WTC11 (cell line): ENCODE results near the gene DGKA. TPM values are rescaled to one million over a fixed set of nuclear protein-coding genes. Genes with fewer than 3 reads are reported as not detected.

Experiments
- ATAC-seq: fragments of 200-7000 bp; cut with Tn5 transposase; 2 replicates; pipeline ENCODE4 v1.10.0; 2021; ENCODE audit warnings: mild to moderate bottlenecking, moderate library complexity
- CTCF ChIA-PET: fragments of 300-600 bp; sonication (Branson Sonifier 250); formaldehyde crosslinking; loops from one replicate; lab custom pipeline; 2021; ENCODE audit warnings: antibody characterized with exemption; lab: Charles Lee
- POLR2A ChIA-PET: fragments of 350-600 bp; sonication (Branson Sonifier 250); formaldehyde crosslinking; loops from one replicate; lab custom pipeline; 2021; ENCODE audit warnings: antibody characterized with exemption; lab: Charles Lee
- DNase-seq: peaks from one replicate; pipeline ENCODE4 v3.0.0; 2021; ENCODE audit warnings: low spot score
- H3K27ac Mint-ChIP-seq: 2 replicates; pipeline ENCODE4 v1.8.0; 2021; ENCODE audit warnings: mixed read lengths
- H3K27me3 Mint-ChIP-seq: 2 replicates; pipeline ENCODE4 v1.8.0; 2021; ENCODE audit warnings: low read depth, mild to moderate bottlenecking, moderate library complexity, mixed read lengths
- H3K36me3 Mint-ChIP-seq: 2 replicates; pipeline ENCODE4 v1.8.0; 2021; ENCODE audit warnings: mixed read lengths
- H3K4me1 Mint-ChIP-seq: 2 replicates; pipeline ENCODE4 v1.8.0; 2022; ENCODE audit warnings: mixed read lengths
- H3K4me3 Mint-ChIP-seq: 2 replicates; pipeline ENCODE4 v1.8.0; 2021; ENCODE audit warnings: mild to moderate bottlenecking, moderate library complexity, mixed read lengths
- H3K9me3 Mint-ChIP-seq: 2 replicates; pipeline ENCODE4 v1.8.0; 2021; ENCODE audit warnings: mixed read lengths
- CBFB ChIP-seq: sonication (generic); formaldehyde crosslinking; IDR thresholded peaks from 2 replicates; pipeline ENCODE4 v1.8.1; 2022; ENCODE audit warnings: mild to moderate bottlenecking, low read depth, missing genetic modification reagents
- CREB1 ChIP-seq: sonication (generic); formaldehyde crosslinking; IDR thresholded peaks from 2 replicates; pipeline ENCODE4 v1.8.0; 2023; ENCODE audit warnings: mild to moderate bottlenecking, missing genetic modification reagents
- ETV6 ChIP-seq: sonication (generic); formaldehyde crosslinking; IDR thresholded peaks from 2 replicates; pipeline ENCODE4 v1.8.1; 2022; ENCODE audit warnings: mild to moderate bottlenecking, missing genetic modification reagents
- FOXJ3 ChIP-seq: sonication (generic); formaldehyde crosslinking; IDR thresholded peaks from 2 replicates; pipeline ENCODE4 v1.9.0; 2021; ENCODE audit warnings: missing genetic modification reagents, mild to moderate bottlenecking, borderline replicate concordance
- FOXK1 ChIP-seq: sonication (generic); formaldehyde crosslinking; IDR thresholded peaks from 2 replicates; pipeline ENCODE4 v1.8.0; 2022; ENCODE audit warnings: mild to moderate bottlenecking, moderate library complexity, missing genetic modification reagents
- FOXP4 ChIP-seq: sonication (generic); formaldehyde crosslinking; IDR thresholded peaks from 2 replicates; pipeline ENCODE4 v1.8.0; 2022; ENCODE audit warnings: mild to moderate bottlenecking, missing genetic modification reagents
- MXD4 ChIP-seq: fragments of 250-450 bp; sonication (Bioruptor Pico); IDR thresholded peaks from 2 replicates; pipeline ENCODE4 v1.8.0; 2021; ENCODE audit warnings: mild to moderate bottlenecking, moderate library complexity, borderline replicate concordance
- MYBL2 ChIP-seq: sonication (generic); formaldehyde crosslinking; IDR thresholded peaks from 2 replicates; pipeline ENCODE4 v1.8.1; 2023; ENCODE audit warnings: mild to moderate bottlenecking, moderate library complexity, missing genetic modification reagents
- NFYB ChIP-seq: sonication (generic); formaldehyde crosslinking; conservative IDR thresholded peaks from 2 replicates; pipeline ENCODE4 v1.8.0; 2022; ENCODE audit warnings: low read depth, missing genetic modification reagents
- SMAD3 ChIP-seq: sonication (generic); formaldehyde crosslinking; IDR thresholded peaks from 2 replicates; pipeline ENCODE4 v1.8.0; 2022; ENCODE audit warnings: missing genetic modification reagents, mild to moderate bottlenecking, borderline replicate concordance
- TEAD1 ChIP-seq: sonication (generic); formaldehyde crosslinking; IDR thresholded peaks from 2 replicates; pipeline ENCODE4 v1.8.0; 2022; ENCODE audit warnings: mild to moderate bottlenecking, missing genetic modification reagents
- TEAD4 ChIP-seq: sonication (generic); formaldehyde crosslinking; IDR thresholded peaks from 2 replicates; pipeline ENCODE4 v1.8.0; 2022; ENCODE audit warnings: mild to moderate bottlenecking, missing genetic modification reagents
- USF1 ChIP-seq: sonication (generic); formaldehyde crosslinking; IDR thresholded peaks from 2 replicates; pipeline ENCODE4 v1.8.0; 2022; ENCODE audit warnings: mild to moderate bottlenecking, missing genetic modification reagents
- ZNF263 ChIP-seq: sonication (generic); formaldehyde crosslinking; IDR thresholded peaks from 2 replicates; pipeline ENCODE4 v1.8.1; 2022; ENCODE audit warnings: low read depth, mild to moderate bottlenecking, moderate library complexity, missing genetic modification reagents
- ZNF281 ChIP-seq: sonication (generic); formaldehyde crosslinking; IDR thresholded peaks from 2 replicates; pipeline ENCODE4 v1.8.0; 2023; ENCODE audit warnings: mild to moderate bottlenecking, missing genetic modification reagents
- total RNA-seq: library from RNA; stranded (reverse); gene quantifications from 3 replicates; pipeline ENCODE4 v1.2.3, GENCODE V29; 2021
- TF ChIP-seq, protein P1 (sequence below): sonication (generic); formaldehyde crosslinking; IDR thresholded peaks from 2 replicates; pipeline ENCODE4 v1.8.0; 2022; ENCODE audit warnings: missing genetic modification reagents
- TF ChIP-seq, protein P2 (sequence below): sonication (generic); formaldehyde crosslinking; IDR thresholded peaks from 2 replicates; pipeline ENCODE4 v1.8.0; 2022; ENCODE audit warnings: mild to moderate bottlenecking, missing genetic modification reagents
- TF ChIP-seq, protein P3 (sequence below): sonication (generic); formaldehyde crosslinking; IDR thresholded peaks from 2 replicates; pipeline ENCODE4 v1.8.1; 2023; ENCODE audit warnings: mild to moderate bottlenecking, missing genetic modification reagents
- TF ChIP-seq, protein P4 (sequence below): sonication (generic); formaldehyde crosslinking; IDR thresholded peaks from 2 replicates; pipeline ENCODE4 v1.8.0; 2022; ENCODE audit warnings: mild to moderate bottlenecking, missing genetic modification reagents

DGKA gene
- total RNA-seq, 1 experiment from 2014 or later: 25.5 TPM

DNA sequence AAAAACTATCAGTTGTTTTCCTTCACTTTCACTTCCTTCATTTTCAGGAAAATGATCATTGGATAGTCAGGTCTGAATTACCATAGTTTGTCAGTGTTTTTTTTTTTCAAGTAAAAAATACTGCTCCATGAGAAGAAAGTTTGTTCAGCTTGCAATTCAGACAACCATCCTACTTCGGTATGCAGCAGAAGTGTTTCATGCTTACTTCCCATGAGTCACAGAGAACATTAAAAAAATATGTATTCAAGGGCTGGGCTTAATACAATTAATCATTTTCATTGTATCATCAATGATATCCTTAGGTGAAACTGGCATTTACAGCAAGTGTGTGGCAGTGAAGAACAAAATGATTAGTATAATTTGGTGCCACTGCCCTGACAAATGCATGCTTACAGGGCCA, 24.9 kb upstream of the DGKA start:
- Mint-ChIP-seq H3K36me3 (peaks cover 21% of the 10 kb centered on the region), H3K4me1 (peaks cover 4% of the 10 kb centered on the region), H3K27me3 (no peaks in the 10 kb centered on the region), H3K27ac (no peak overlapping the region), H3K9me3 (no peaks in the 10 kb centered on the region), H3K4me3 (no peak overlapping the region)
- ATAC-seq (no peak), DNase-seq (no peak)
- POLR2A ChIA-PET: no interaction called here
- CTCF ChIA-PET: no interaction called here
- TF ChIP-seq, protein P1, sequence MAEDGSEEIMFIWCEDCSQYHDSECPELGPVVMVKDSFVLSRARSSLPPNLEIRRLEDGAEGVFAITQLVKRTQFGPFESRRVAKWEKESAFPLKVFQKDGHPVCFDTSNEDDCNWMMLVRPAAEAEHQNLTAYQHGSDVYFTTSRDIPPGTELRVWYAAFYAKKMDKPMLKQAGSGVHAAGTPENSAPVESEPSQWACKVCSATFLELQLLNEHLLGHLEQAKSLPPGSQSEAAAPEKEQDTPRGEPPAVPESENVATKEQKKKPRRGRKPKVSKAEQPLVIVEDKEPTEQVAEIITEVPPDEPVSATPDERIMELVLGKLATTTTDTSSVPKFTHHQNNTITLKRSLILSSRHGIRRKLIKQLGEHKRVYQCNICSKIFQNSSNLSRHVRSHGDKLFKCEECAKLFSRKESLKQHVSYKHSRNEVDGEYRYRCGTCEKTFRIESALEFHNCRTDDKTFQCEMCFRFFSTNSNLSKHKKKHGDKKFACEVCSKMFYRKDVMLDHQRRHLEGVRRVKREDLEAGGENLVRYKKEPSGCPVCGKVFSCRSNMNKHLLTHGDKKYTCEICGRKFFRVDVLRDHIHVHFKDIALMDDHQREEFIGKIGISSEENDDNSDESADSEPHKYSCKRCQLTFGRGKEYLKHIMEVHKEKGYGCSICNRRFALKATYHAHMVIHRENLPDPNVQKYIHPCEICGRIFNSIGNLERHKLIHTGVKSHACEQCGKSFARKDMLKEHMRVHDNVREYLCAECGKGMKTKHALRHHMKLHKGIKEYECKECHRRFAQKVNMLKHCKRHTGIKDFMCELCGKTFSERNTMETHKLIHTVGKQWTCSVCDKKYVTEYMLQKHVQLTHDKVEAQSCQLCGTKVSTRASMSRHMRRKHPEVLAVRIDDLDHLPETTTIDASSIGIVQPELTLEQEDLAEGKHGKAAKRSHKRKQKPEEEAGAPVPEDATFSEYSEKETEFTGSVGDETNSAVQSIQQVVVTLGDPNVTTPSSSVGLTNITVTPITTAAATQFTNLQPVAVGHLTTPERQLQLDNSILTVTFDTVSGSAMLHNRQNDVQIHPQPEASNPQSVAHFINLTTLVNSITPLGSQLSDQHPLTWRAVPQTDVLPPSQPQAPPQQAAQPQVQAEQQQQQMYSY: no peak
- TF ChIP-seq FOXP4 (CRISPR knock-in tag) (no peak), FOXJ3 (no peak)

GRCh38 chr12:55908726-55909512, 22.0 kb upstream of the DGKA start:
- Mint-ChIP-seq H3K27ac (peak overlapping the region; percentile 18), H3K4me1 (peaks cover 4% of the 10 kb centered on the region), H3K4me3 (no peak overlapping the region), H3K9me3 (no peaks in the 10 kb centered on the region), H3K36me3 (peaks cover 10% of the 10 kb centered on the region)
- no peak for ATAC-seq
- ChIA-PET CTCF (no interaction called here), POLR2A (interaction anchor here (0.6 kb wide), 1 partner anchor 109 kb away, joined by 3 read pairs; no protein-coding TSS in a partner anchor)
- DNase-seq: no peak
- TF ChIP-seq ZNF263 (CRISPR knock-in tag): no peak
- TF ChIP-seq CBFB (CRISPR knock-in tag): no peak
- TF ChIP-seq MXD4: no peak
- TF ChIP-seq, protein P2, sequence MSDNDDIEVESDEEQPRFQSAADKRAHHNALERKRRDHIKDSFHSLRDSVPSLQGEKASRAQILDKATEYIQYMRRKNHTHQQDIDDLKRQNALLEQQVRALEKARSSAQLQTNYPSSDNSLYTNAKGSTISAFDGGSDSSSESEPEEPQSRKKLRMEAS (CRISPR knock-in tag): no peak
- TF ChIP-seq NFYB (CRISPR knock-in tag): no peak
- no peak for TF ChIP-seq TEAD1 (CRISPR knock-in tag)
- no peak for TF ChIP-seq CREB1 (CRISPR knock-in tag)
- no peak for TF ChIP-seq TEAD4 (CRISPR knock-in tag)
- TF ChIP-seq USF1 (CRISPR knock-in tag): no peak
- TF ChIP-seq, protein P3, sequence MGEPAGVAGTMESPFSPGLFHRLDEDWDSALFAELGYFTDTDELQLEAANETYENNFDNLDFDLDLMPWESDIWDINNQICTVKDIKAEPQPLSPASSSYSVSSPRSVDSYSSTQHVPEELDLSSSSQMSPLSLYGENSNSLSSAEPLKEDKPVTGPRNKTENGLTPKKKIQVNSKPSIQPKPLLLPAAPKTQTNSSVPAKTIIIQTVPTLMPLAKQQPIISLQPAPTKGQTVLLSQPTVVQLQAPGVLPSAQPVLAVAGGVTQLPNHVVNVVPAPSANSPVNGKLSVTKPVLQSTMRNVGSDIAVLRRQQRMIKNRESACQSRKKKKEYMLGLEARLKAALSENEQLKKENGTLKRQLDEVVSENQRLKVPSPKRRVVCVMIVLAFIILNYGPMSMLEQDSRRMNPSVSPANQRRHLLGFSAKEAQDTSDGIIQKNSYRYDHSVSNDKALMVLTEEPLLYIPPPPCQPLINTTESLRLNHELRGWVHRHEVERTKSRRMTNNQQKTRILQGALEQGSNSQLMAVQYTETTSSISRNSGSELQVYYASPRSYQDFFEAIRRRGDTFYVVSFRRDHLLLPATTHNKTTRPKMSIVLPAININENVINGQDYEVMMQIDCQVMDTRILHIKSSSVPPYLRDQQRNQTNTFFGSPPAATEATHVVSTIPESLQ (CRISPR knock-in tag): no peak
- no peak for TF ChIP-seq FOXK1 (CRISPR knock-in tag)
- TF ChIP-seq ZNF281 (CRISPR knock-in tag): no peak
- no peak for TF ChIP-seq MYBL2
- TF ChIP-seq ETV6: no peak
- TF ChIP-seq, protein P4, sequence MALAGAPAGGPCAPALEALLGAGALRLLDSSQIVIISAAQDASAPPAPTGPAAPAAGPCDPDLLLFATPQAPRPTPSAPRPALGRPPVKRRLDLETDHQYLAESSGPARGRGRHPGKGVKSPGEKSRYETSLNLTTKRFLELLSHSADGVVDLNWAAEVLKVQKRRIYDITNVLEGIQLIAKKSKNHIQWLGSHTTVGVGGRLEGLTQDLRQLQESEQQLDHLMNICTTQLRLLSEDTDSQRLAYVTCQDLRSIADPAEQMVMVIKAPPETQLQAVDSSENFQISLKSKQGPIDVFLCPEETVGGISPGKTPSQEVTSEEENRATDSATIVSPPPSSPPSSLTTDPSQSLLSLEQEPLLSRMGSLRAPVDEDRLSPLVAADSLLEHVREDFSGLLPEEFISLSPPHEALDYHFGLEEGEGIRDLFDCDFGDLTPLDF: no peak
- TF ChIP-seq SMAD3 (CRISPR knock-in tag): no peak
- TF ChIP-seq, all 79 proteins: peak for 0
- no peaks in the 10 kb centered on the region for H3K27me3 Mint-ChIP-seq
